ENCODE measurements around the gene SPIB. TPM values are rescaled to one million over a fixed set of nuclear protein-coding genes. Genes with fewer than 3 reads are reported as not detected.
A peak's percentile ranks its signal among the peaks of the same experiment; 100 is the strongest.

The SPIB gene
- total RNA-seq, 1 donor from 2014 or later = 0.12 TPM

DNA sequence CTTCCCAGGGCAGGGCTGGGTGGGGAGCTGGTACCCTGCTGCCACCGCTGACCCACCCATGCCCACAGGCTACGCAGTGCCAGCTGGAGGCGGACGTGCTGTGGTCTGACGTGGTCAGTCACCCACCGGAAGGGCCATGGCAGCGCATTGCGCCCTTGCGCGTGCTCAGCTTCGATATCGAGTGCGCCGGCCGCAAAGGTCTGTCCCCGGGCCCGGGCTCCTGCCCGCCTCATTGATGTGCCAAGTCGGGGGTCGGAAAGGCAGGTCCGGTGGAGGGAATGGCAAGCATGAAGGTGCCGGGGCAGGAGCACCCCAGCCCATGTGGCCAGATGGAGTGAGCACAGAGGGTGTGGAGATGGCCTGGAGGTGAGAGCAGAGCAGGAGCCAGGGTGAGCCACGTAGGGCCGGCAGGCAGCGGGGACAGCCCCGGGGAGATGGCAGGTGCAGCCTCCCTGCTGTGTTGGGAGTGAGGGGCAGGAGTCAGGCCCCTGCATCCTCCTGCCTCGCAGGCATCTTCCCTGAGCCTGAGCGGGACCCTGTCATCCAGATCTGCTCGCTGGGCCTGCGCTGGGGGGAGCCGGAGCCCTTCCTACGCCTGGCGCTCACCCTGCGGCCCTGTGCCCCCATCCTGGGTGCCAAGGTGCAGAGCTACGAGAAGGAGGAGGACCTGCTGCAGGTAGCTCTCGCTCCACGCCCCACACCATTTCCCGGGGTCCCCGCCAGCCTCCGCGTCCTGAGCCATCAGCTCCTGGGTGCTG is 16.0 kb upstream of the SPIB start:
- Histone ChIP-seq H3K4me3 (no peak overlapping the region), H3K27me3 (ENCODE audit: low read depth) (no peaks in the 10 kb centered on the region), H3K36me3 (peaks cover 33% of the 10 kb centered on the region), H3K27ac (no peak overlapping the region), H3K9me3 (no peaks in the 10 kb centered on the region), H3K4me1 (no peaks in the 10 kb centered on the region)
- DNase-seq = no peak
- no peak for TF ChIP-seq CTCF (IDR thresholded peaks at IDR 0.05)
- no peak for ATAC-seq
- intact Hi-C loops (cut with DNase I) = no loop called here

GRCh38 chr19:50406156-50406820 is 12.4 kb upstream of the SPIB start:
- no peak for TF ChIP-seq CTCF (IDR thresholded peaks at IDR 0.05)
- H3K27ac ChIP-seq = no peak overlapping the region
- H3K36me3 ChIP-seq = peaks cover 48% of the 10 kb centered on the region
- H3K27me3 ChIP-seq (ENCODE audit: low read depth) = no peaks in the 10 kb centered on the region
- DNase-seq (no peak), ATAC-seq (no peak)
- H3K9me3 ChIP-seq = no peaks in the 10 kb centered on the region
- H3K4me1 ChIP-seq = no peaks in the 10 kb centered on the region
- intact Hi-C loops (cut with DNase I) = no loop called here
- no peak overlapping the region for H3K4me3 ChIP-seq

- TF ChIP-seq CTCF (IDR thresholded peaks at IDR 0.05) = no peak
- intact Hi-C loops (cut with DNase I) = no loop called here
- Histone ChIP-seq H3K36me3 (peaks cover 48% of the 10 kb centered on the region), H3K9me3 (no peaks in the 10 kb centered on the region), H3K4me1 (no peaks in the 10 kb centered on the region), H3K27me3 (ENCODE audit: low read depth) (no peaks in the 10 kb centered on the region), H3K27ac (no peak overlapping the region), H3K4me3 (no peak overlapping the region)
- DNase-seq (no peak), ATAC-seq (no peak)
Measured at GRCh38 chr19:50406829-50407228, 11.9 kb upstream of the SPIB start.

DNA sequence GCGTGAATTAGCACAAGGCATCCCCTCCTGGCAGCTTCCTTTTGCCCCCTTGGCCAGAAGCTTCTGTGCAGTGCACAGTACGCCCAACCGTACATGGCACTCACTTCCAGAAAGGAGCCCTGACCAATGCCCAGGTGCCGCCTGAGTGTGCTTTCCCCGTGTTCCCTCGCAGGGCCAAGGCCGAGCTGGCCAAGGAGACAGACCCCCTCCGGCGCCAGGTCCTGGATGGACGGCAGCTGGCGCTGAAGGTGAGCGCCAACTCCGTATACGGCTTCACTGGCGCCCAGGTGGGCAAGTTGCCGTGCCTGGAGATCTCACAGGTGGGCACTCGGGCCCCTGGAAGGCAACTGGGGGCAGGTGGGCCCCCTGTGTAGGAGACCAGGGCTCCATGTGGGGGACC is 9.4 kb upstream of the SPIB start:
- Histone ChIP-seq H3K27me3 (ENCODE audit: low read depth) (no peaks in the 10 kb centered on the region), H3K36me3 (peaks cover 26% of the 10 kb centered on the region), H3K9me3 (no peaks in the 10 kb centered on the region), H3K4me3 (no peak overlapping the region), H3K27ac (no peak overlapping the region), H3K4me1 (no peaks in the 10 kb centered on the region)
- DNase-seq (no peak), ATAC-seq (peak in 1 of 2 donors; percentile 14)
- intact Hi-C loops (cut with DNase I) = no loop called here
- TF ChIP-seq CTCF (IDR thresholded peaks at IDR 0.05) = no peak

- intact Hi-C loops (cut with DNase I) = no loop called here
- Histone ChIP-seq H3K4me3 (no peak overlapping the region), H3K36me3 (peaks cover 26% of the 10 kb centered on the region), H3K4me1 (no peaks in the 10 kb centered on the region), H3K27ac (no peak overlapping the region), H3K27me3 (ENCODE audit: low read depth) (no peaks in the 10 kb centered on the region), H3K9me3 (no peaks in the 10 kb centered on the region)
- no peak for TF ChIP-seq CTCF (IDR thresholded peaks at IDR 0.05)
- DNase-seq = no peak
- no peak for ATAC-seq
Measured at GRCh38 chr19:50410109-50410508, 8.6 kb upstream of the SPIB start.
